Naive thymus-derived CD4-positive, alpha-beta T cell (primary cell): ENCODE measurements around the gene INO80B. TPM values are rescaled to one million over a fixed set of nuclear protein-coding genes. Genes with fewer than 3 reads are reported as not detected.
A peak's percentile ranks its signal among the peaks of the same experiment; 100 is the strongest.
"Not testable (repeated sequence)": the region's sequence is repeated elsewhere in the genome, so short reads cannot be mapped to it uniquely, and the experiment has no call there.

ENCODE experiments used
- ATAC-seq: fragments of 150-1000 bp; cut with Tn5 transposase; 2 replicates; pipeline ENCODE4 v1.10.0; 2021; ENCODE audit warnings: mild to moderate bottlenecking, moderate library complexity
- CTCF ChIA-PET: fragments of 350-600 bp; sonication (Branson Sonifier 250); formaldehyde crosslinking; loops from one replicate; lab custom pipeline; 2021; ENCODE audit warnings: antibody characterized with exemption; lab: Charles Lee
- POLR2A ChIA-PET: fragments of 350-600 bp; sonication (Branson Sonifier 250); formaldehyde crosslinking; loops from one replicate; lab custom pipeline; 2021; ENCODE audit warnings: antibody characterized with exemption, inconsistent platforms; lab: Charles Lee
- DNase-seq, 9 donors: peaks; one replicate each; pipeline versions ENCODE4 v3.0.0 to v3.0.0-alpha.2; 2020 to 2022; ENCODE audit warnings: mixed read lengths in 1 of 9
- H3K27ac ChIP-seq: one replicate; pipeline ENCODE4 v1.7.0; 2013; ENCODE audit warnings: mild to moderate bottlenecking, low read depth, low read length, moderate library complexity
- H3K27me3 ChIP-seq, 2 donors: one replicate each; pipeline ENCODE4 v1.7.0; 2013; ENCODE audit warnings: low read length in 2 of 2, mild to moderate bottlenecking in 2 of 2, moderate library complexity in 2 of 2; ENCODE audit not compliant: control insufficient read depth in 2 of 2, insufficient read depth in 2 of 2
- H3K36me3 ChIP-seq, 3 experiments: 1 replicate in 2 of 3; 2 replicates in 1 of 3; pipeline ENCODE4 v1.7.0; 2013; ENCODE audit warnings: low read length in 3 of 3, mild to moderate bottlenecking in 3 of 3, moderate library complexity in 1 of 3; ENCODE audit not compliant: insufficient read depth in 3 of 3, control insufficient read depth in 2 of 3
- H3K4me1 ChIP-seq, 2 donors: one replicate each; pipeline ENCODE4 v1.7.0; 2013; ENCODE audit warnings: low read length in 2 of 2, mild to moderate bottlenecking in 2 of 2, moderate library complexity in 1 of 2; ENCODE audit not compliant: control insufficient read depth in 2 of 2, insufficient read depth in 2 of 2
- H3K4me3 ChIP-seq: 2 replicates; pipeline ENCODE4 v1.7.0; 2013; ENCODE audit warnings: mild to moderate bottlenecking, low read length
- H3K9me3 ChIP-seq, 3 experiments: 1 replicate in 2 of 3; 2 replicates in 1 of 3; pipeline ENCODE4 v1.7.0; 2013; ENCODE audit warnings: low read length in 3 of 3; ENCODE audit not compliant: control insufficient read depth in 2 of 3
- H3K27ac Mint-ChIP-seq, 9 donors: one replicate each; pipeline ENCODE4 v1.8.0; 2020 to 2022; ENCODE audit warnings: mixed read lengths in 9 of 9, mild to moderate bottlenecking in 8 of 9, moderate library complexity in 5 of 9, inconsistent platforms in 2 of 9
- H3K27me3 Mint-ChIP-seq, 5 donors: one replicate each; pipeline ENCODE4 v1.8.0; 2021 to 2022; ENCODE audit warnings: mixed read lengths in 5 of 5, mild to moderate bottlenecking in 1 of 5
- H3K36me3 Mint-ChIP-seq, 5 donors: one replicate each; pipeline ENCODE4 v1.8.0; 2020 to 2022; ENCODE audit warnings: mixed read lengths in 5 of 5, mild to moderate bottlenecking in 3 of 5, inconsistent platforms in 1 of 5
- H3K4me1 Mint-ChIP-seq, 7 donors: one replicate each; pipeline ENCODE4 v1.8.0; 2020 to 2022; ENCODE audit warnings: mixed read lengths in 7 of 7, mild to moderate bottlenecking in 3 of 7, inconsistent platforms in 1 of 7
- H3K4me3 Mint-ChIP-seq, 10 donors: one replicate each; pipeline ENCODE4 v1.8.0; 2020 to 2022; ENCODE audit warnings: mild to moderate bottlenecking in 10 of 10, mixed read lengths in 10 of 10, moderate library complexity in 6 of 10, inconsistent platforms in 2 of 10
- H3K9me3 Mint-ChIP-seq, 11 donors: one replicate each; pipeline ENCODE4 v1.8.0; 2020 to 2022; ENCODE audit warnings: mixed read lengths in 11 of 11, mild to moderate bottlenecking in 4 of 11, inconsistent platforms in 1 of 11, moderate library complexity in 1 of 11
- intact Hi-C, 2 donors: fragments of 100-400 bp; cut with micrococcal nuclease; formaldehyde crosslinking; loops; one replicate each; pipeline ENCODE4 v1.15.1; 2023
- polyA plus RNA-seq, 2 donors: library from polyadenylated mRNA; unstranded; fragments of 300-500 nt; fragmentation: Illumina TruSeq; gene quantifications; one replicate each; pipeline ENCODE4 v1.2.3, GENCODE V29; 2021
- total RNA-seq, 6 experiments: library from RNA in 5 of 6; stranded (reverse) in 5 of 6; gene quantifications; 1 replicate in 5 of 6; 2 replicates in 1 of 6; pipeline ENCODE4 v1.2.3 and lab custom pipeline; 2021 to 2026

Gene INO80B
- total and polyA plus RNA-seq, 7 experiments from 2014 or later = 11.6 to 96.5 (median 44.9) TPM

GRCh38 chr2:74474899-74475298 is 20.0 kb downstream of the INO80B start:
- Mint-ChIP-seq H3K4me3 (no peak overlapping the region), H3K9me3 (peaks cover 0 to 7% (median 0%) of the 10 kb centered on the region in 11 donors), H3K36me3 (peaks cover 0 to 32% (median 9%) of the 10 kb centered on the region in 5 donors), H3K4me1 (peaks cover 12 to 40% (median 31%) of the 10 kb centered on the region in 7 donors), H3K27me3 (no peaks in the 10 kb centered on the region), H3K27ac (peak overlapping the region in 1 of 9 donors; percentile 14)
- no peaks in the 10 kb centered on the region for H3K9me3 ChIP-seq
- ChIA-PET POLR2A (interaction anchor here (1.7 to 6.6 kb wide), 2 partner anchors 7 to 17 kb away, joined by 12 to 177 read pairs; partner anchors contain the start of genes CCDC142, INO80B, TTC31 and WBP1), CTCF (interaction anchor here (0.8 to 1.6 kb wide), 3 partner anchors 17 to 20 kb away, joined by 3 to 4 read pairs (median 3); partner anchors contain the start of genes INO80B and WBP1)
- DNase-seq (no peak), ATAC-seq (no peak)
- H3K4me3 ChIP-seq = no peak overlapping the region
- intact Hi-C loops = no loop called here
- peaks cover 14 to 19% of the 10 kb centered on the region in 2 donors for H3K4me1 ChIP-seq
- H3K27ac ChIP-seq = no peak overlapping the region
- peaks cover 0 to 18% (median 4%) of the 10 kb centered on the region in 3 experiments for H3K36me3 ChIP-seq
- no peaks in the 10 kb centered on the region for H3K27me3 ChIP-seq

- POLR2A ChIA-PET = interaction anchor here (0.9 to 6.9 kb wide), 14 partner anchors 7 to 117 kb away, joined by 3 to 197 read pairs (median 11); partner anchors contain the start of genes AUP1, HTRA2, INO80B and MRPL53
- H3K4me3 Mint-ChIP-seq = peak overlapping the region; percentile 91 to 100 (median 98)
- no peaks in the 10 kb centered on the region for H3K27me3 Mint-ChIP-seq
- no peaks in the 10 kb centered on the region for H3K9me3 Mint-ChIP-seq
- H3K27ac Mint-ChIP-seq = peak overlapping the region in 1 of 9 donors; percentile 9
- ATAC-seq = no peak
- intact Hi-C loops = loop anchor here in 1 of 2 donors (10.0 kb wide), 1 partner anchor 1247 kb away; the partner anchor contains the start of genes CCT7 and PRADC1
- Histone ChIP-seq H3K4me1 (peaks cover 22 to 26% of the 10 kb centered on the region in 2 donors), H3K9me3 (no peaks in the 10 kb centered on the region), H3K27ac (peak overlapping the region; percentile 85), H3K36me3 (peaks cover 0 to 28% (median 0%) of the 10 kb centered on the region in 3 experiments), H3K27me3 (no peaks in the 10 kb centered on the region), H3K4me3 (peak overlapping the region; percentile 99)
- CTCF ChIA-PET = interaction anchor here (0.6 to 6.2 kb wide), 8 partner anchors 8 to 163 kb away, joined by 3 to 59 read pairs (median 10); partner anchors contain the start of genes MRPL53 and WBP1
- DNase-seq = no peak
- H3K4me1 Mint-ChIP-seq = peaks cover 24 to 53% (median 39%) of the 10 kb centered on the region in 7 donors
- peaks cover 4 to 21% (median 8%) of the 10 kb centered on the region in 5 donors for H3K36me3 Mint-ChIP-seq
These were observed 26.5 kb downstream of the INO80B start for GRCh38 chr2:74481431-74481830.

- peaks cover 24 to 59% (median 44%) of the 10 kb centered on the region in 7 donors for H3K4me1 Mint-ChIP-seq
- H3K27me3 Mint-ChIP-seq = no peaks in the 10 kb centered on the region
- ChIA-PET POLR2A (interaction anchor here (0.8 to 6.9 kb wide), 23 partner anchors 8 to 745 kb away, joined by 3 to 197 read pairs (median 4); partner anchors contain the start of genes AUP1, C2orf81, HTRA2 and INO80B), CTCF (interaction anchor here (0.6 to 6.2 kb wide), 16 partner anchors 9 to 162 kb away, joined by 3 to 59 read pairs (median 6); partner anchors contain the start of genes AUP1, DQX1, HTRA2 and INO80B)
- intact Hi-C loops = loop anchor here (2.0 to 10.0 kb wide), 3 partner anchors 47 to 1247 kb away; partner anchors contain the start of genes AUP1 (in 1 of the 2), CCT7 (in 1 of the 2), HTRA2 (in 1 of the 2) and PRADC1 (in 1 of the 2)
- H3K4me3 Mint-ChIP-seq = peak overlapping the region; percentile 91 to 100 (median 98)
- no peaks in the 10 kb centered on the region for H3K9me3 Mint-ChIP-seq
- peak overlapping the region; percentile 93 to 100 (median 99) for H3K27ac Mint-ChIP-seq
- ATAC-seq = peak; percentile 50
- no peaks in the 10 kb centered on the region for H3K27me3 ChIP-seq
- no peaks in the 10 kb centered on the region for H3K9me3 ChIP-seq
- H3K36me3 ChIP-seq = peaks cover 0 to 32% (median 0%) of the 10 kb centered on the region in 3 experiments
- H3K4me3 ChIP-seq = peak overlapping the region; percentile 99
- peaks cover 4 to 26% (median 13%) of the 10 kb centered on the region in 5 donors for H3K36me3 Mint-ChIP-seq
- peak overlapping the region; percentile 85 for H3K27ac ChIP-seq
- DNase-seq = peak in 2 of 9 donors; percentile 43 to 71
- peaks cover 22 to 26% of the 10 kb centered on the region in 2 donors for H3K4me1 ChIP-seq
These were observed 27.3 kb downstream of the INO80B start for GRCh38 chr2:74481961-74482800.

GRCh38 chr2:74482801-74483674 is 28.2 kb downstream of the INO80B start, which contains the start of the genes CCDC142 and TTC31:
Gene CCDC142, minus strand, starts transcription at chr2:74482998. Its CDS starts 161 bp downstream, at chr2:74482837.
Gene TTC31, plus strand, starts transcription at chr2:74483081. Its CDS starts 15 bp downstream, at chr2:74483096.
- Mint-ChIP-seq H3K27ac (peak within 1 kb of the TSS; percentile 93 to 100 (median 99)), H3K4me1 (peaks cover 21 to 59% (median 41%) of the 10 kb centered on the region in 7 donors), H3K9me3 (no peaks in the 10 kb centered on the region), H3K36me3 (peaks cover 4 to 22% (median 12%) of the 10 kb centered on the region in 5 donors), H3K4me3 (peak within 1 kb of the TSS; percentile 91 to 100 (median 98)), H3K27me3 (no peaks in the 10 kb centered on the region)
- Histone ChIP-seq H3K4me1 (peaks cover 22 to 26% of the 10 kb centered on the region in 2 donors), H3K36me3 (peaks cover 0 to 36% (median 0%) of the 10 kb centered on the region in 3 experiments), H3K9me3 (no peaks in the 10 kb centered on the region), H3K4me3 (peak within 1 kb of the TSS; percentile 99), H3K27ac (peak within 1 kb of the TSS; percentile 85), H3K27me3 (no peaks in the 10 kb centered on the region)
- ChIA-PET CTCF (interaction anchor here (0.7 to 6.2 kb wide), 16 partner anchors 10 to 104 kb away, joined by 3 to 59 read pairs (median 6); partner anchors contain the start of genes AUP1, DQX1, HTRA2 and INO80B), POLR2A (interaction anchor here (0.8 to 6.9 kb wide), 25 partner anchors 9 to 746 kb away, joined by 3 to 197 read pairs (median 5); partner anchors contain the start of genes AUP1, C2orf81, HTRA2 and INO80B)
- intact Hi-C loops = loop anchor here (1.0 to 10.0 kb wide), 18 partner anchors 11 to 1248 kb away; partner anchors contain the start of genes AUP1 (in 2 of the 2), C2orf81 (in 2 of the 2), HTRA2 (in 2 of the 2) and MRPL53 (in 2 of the 2)
- ATAC-seq (peak; percentile 96), DNase-seq (peak; percentile 76 to 96 (median 96))

DNA sequence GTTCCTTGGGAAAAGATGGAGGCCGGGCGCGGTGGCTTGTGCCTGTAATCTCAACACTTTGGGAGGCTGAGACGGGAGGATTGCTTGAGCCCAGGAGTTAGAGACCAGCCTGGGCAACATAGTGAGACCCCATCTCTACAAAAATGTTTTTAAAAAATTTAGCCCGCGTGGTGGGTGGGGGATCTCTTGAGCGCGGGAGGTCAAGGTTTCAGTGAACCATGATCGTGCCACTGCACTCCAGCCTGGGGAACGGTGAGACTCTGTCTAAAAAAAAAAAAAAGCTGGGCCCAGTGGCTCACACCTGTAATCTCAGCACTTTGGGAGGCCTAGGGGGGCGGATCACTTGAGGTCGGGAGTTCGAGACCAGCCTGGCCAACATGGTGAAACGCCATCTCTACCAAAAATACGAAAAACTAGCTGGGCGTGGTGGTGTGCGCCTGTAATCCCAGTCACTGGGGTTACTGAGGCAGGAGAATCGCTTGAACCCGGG is 28.8 kb downstream of the INO80B start:
- H3K4me1 ChIP-seq = peaks cover 22 to 26% of the 10 kb centered on the region in 2 donors
- not testable (repeated sequence) for H3K9me3 ChIP-seq, ATAC-seq, H3K9me3 Mint-ChIP-seq, H3K27me3 Mint-ChIP-seq, H3K27ac ChIP-seq, H3K27me3 ChIP-seq, DNase-seq
- Mint-ChIP-seq H3K27ac (peak overlapping the region; percentile 93 to 100 (median 99)), H3K36me3 (peaks cover 4 to 22% (median 12%) of the 10 kb centered on the region in 5 donors), H3K4me1 (peaks cover 21 to 59% (median 41%) of the 10 kb centered on the region in 7 donors), H3K4me3 (peak overlapping the region; percentile 91 to 100 (median 98))
- H3K36me3 ChIP-seq = peaks cover 0 to 41% (median 0%) of the 10 kb centered on the region in 3 experiments
- CTCF ChIA-PET = interaction anchor here (0.7 to 6.2 kb wide), 10 partner anchors 20 to 104 kb away, joined by 3 to 59 read pairs (median 9); partner anchors contain the start of genes AUP1, HTRA2, INO80B and WBP1
- H3K4me3 ChIP-seq = peak overlapping the region; percentile 99
- POLR2A ChIA-PET = interaction anchor here (0.8 to 6.9 kb wide), 16 partner anchors 8 to 704 kb away, joined by 3 to 197 read pairs (median 6); partner anchors contain the start of genes AUP1, C2orf81, HTRA2 and INO80B
- intact Hi-C loops = loop anchor here (1.0 to 10.0 kb wide), 18 partner anchors 11 to 1249 kb away; partner anchors contain the start of genes AUP1 (in 2 of the 2), C2orf81 (in 2 of the 2), HTRA2 (in 2 of the 2) and MRPL53 (in 2 of the 2)
